Measurements from ENCODE around the gene KIAA1671.

GRCh38 chr22:25223269-25223850, 270.8 kb downstream of the KIAA1671 start:
- TF ChIP-seq POLR2A (IDR thresholded peaks at IDR 0.05) (no peak), CTCF (IDR thresholded peaks at IDR 0.05) (no peak), POLR2AphosphoS5 (IDR thresholded peaks at IDR 0.05) (no peak), EP300 (IDR thresholded peaks at IDR 0.05) (no peak)
